ENCODE data around the gene CEP192. TPM values are rescaled to one million over a fixed set of nuclear protein-coding genes. Genes with fewer than 3 reads are reported as not detected.
A peak's percentile ranks its signal among the peaks of the same experiment; 100 is the strongest.

The CEP192 gene
- polyA plus RNA-seq, 1 of the 3 experiments (the other 2 are of a cell fraction), result 9.4 TPM

- WGBS (ENCODE audit: low lambda C conversion rate), result 82% methylated on average over 2 of the region's 2 CpGs
- Histone ChIP-seq H3K27ac (ENCODE audit: low read depth in 2 of 2, low read length in 1 of 2) (no peak overlapping the region), H4K20me1 (ENCODE audit: insufficient read depth) (peaks cover 13% of the 10 kb centered on the region; the same call in 1 of the 2 replicates), H3K4me2 (0 out of 2 replicates have a peak overlapping the region, but pooled peaks have one; percentile 74), H3K79me2 (ENCODE audit: insufficient read depth) (peaks cover 69% of the 10 kb centered on the region), H3K4me3 (ENCODE audit: low read depth in 2 of 2, low read length in 1 of 2) (no peak overlapping the region), H3K27me3 (ENCODE audit: insufficient read depth) (no peaks in the 10 kb centered on the region), H3K36me3 (replicated peaks in 1 of 2; ENCODE audit: control insufficient read depth in 1 of 2, insufficient read depth in 2 of 2, low read length in 1 of 2) (no peaks in the 10 kb centered on the region), H2AFZ (ENCODE audit: low read depth) (no peak overlapping the region), H3F3A (replicated peaks; ENCODE audit: insufficient read depth) (peaks cover 8% of the 10 kb centered on the region), H3K4me1 (ENCODE audit: control insufficient read depth in 1 of 2, insufficient read depth in 2 of 2, low read depth in 1 of 2, low read length in 1 of 2) (peaks cover 4 to 26% of the 10 kb centered on the region in 2 experiments; a peak in 3 of 4 replicates), H3K9me2 (no peaks in the 10 kb centered on the region), H3K9me3 (no peaks in the 10 kb centered on the region), H3K9ac (no peak overlapping the region)
- CTCF ChIA-PET, result no interaction called here
- TF ChIP-seq EZH2phosphoT487 (IDR thresholded peaks at IDR 0.05; ENCODE audit: borderline replicate concordance, low read depth) (no peak), MAX (IDR thresholded peaks at IDR 0.05; ENCODE audit: low read depth) (no peak), TEAD4 (IDR thresholded peaks at IDR 0.05; ENCODE audit: borderline replicate concordance, insufficient read depth) (no peak), CTCF (IDR thresholded peaks at IDR 0.05) (no peak), MXI1 (IDR thresholded peaks at IDR 0.05; ENCODE audit: low read depth, low read length) (no peak), RXRA (IDR thresholded peaks at IDR 0.05; ENCODE audit: borderline replicate concordance, low read depth) (no peak), NFIC (IDR thresholded peaks at IDR 0.05; ENCODE audit: borderline replicate concordance) (no peak), SMC3 (IDR thresholded peaks at IDR 0.05; ENCODE audit: low read depth, low read length) (no peak), GABPA (IDR thresholded peaks at IDR 0.05; ENCODE audit: low read depth) (no peak)
- DNase-seq, result no peak
- POLR2A ChIA-PET, result no interaction called here
These were observed 2.3 kb downstream of the CEP192 start for GRCh38 chr18:12993439-12993838.

GRCh38 chr18:12995424-12995823, 4.3 kb downstream of the CEP192 start:
- peaks cover 8% of the 10 kb centered on the region for H3F3A ChIP-seq (replicated peaks; ENCODE audit: insufficient read depth)
- CTCF ChIA-PET, result interaction anchor here (0.6 to 1.5 kb wide), 2 partner anchors 9 to 269 kb away, joined by 3 to 4 read pairs; no protein-coding TSS in a partner anchor
- peaks cover 88% of the 10 kb centered on the region for H3K79me2 ChIP-seq (ENCODE audit: insufficient read depth)
- no peak overlapping the region for H3K4me3 ChIP-seq (ENCODE audit: low read depth in 2 of 2, low read length in 1 of 2)
- H3K9me3 ChIP-seq, result no peaks in the 10 kb centered on the region
- H3K9me2 ChIP-seq, result no peaks in the 10 kb centered on the region
- H4K20me1 ChIP-seq (ENCODE audit: insufficient read depth), result peaks cover 15% of the 10 kb centered on the region; the same call in 1 of the 2 replicates
- H2AFZ ChIP-seq (ENCODE audit: low read depth), result no peak overlapping the region
- H3K4me1 ChIP-seq (ENCODE audit: control insufficient read depth in 1 of 2, insufficient read depth in 2 of 2, low read depth in 1 of 2, low read length in 1 of 2), result peaks cover 4 to 21% of the 10 kb centered on the region in 2 experiments; a peak in 3 of 4 replicates
- POLR2A ChIA-PET, result no interaction called here
- no peak overlapping the region for H3K9ac ChIP-seq
- H3K27ac ChIP-seq (ENCODE audit: low read depth in 2 of 2, low read length in 1 of 2), result no peak overlapping the region
- H3K4me2 ChIP-seq, result no peak overlapping the region
- no peak for DNase-seq
- H3K36me3 ChIP-seq (replicated peaks in 1 of 2; ENCODE audit: control insufficient read depth in 1 of 2, insufficient read depth in 2 of 2, low read length in 1 of 2), result peaks cover 0 to 2% of the 10 kb centered on the region in 2 experiments
- WGBS (ENCODE audit: low lambda C conversion rate), result 75% methylated on average over 2 of the region's 2 CpGs
- no peaks in the 10 kb centered on the region for H3K27me3 ChIP-seq (ENCODE audit: insufficient read depth)
- TF ChIP-seq REST (IDR thresholded peaks at IDR 0.05; ENCODE audit: low read depth, low read length), result no peak
- TF ChIP-seq ZBTB33 (IDR thresholded peaks at IDR 0.05; ENCODE audit: borderline replicate concordance, low read depth), result no peak
- TF ChIP-seq SIN3A (IDR thresholded peaks at IDR 0.05; ENCODE audit: borderline replicate concordance, low read depth, low read length), result no peak
- TF ChIP-seq YY1 (IDR thresholded peaks at IDR 0.05; ENCODE audit: low read depth), result no peak
- TF ChIP-seq MEF2A (IDR thresholded peaks at IDR 0.05; ENCODE audit: borderline replicate concordance, low read depth), result no peak
- TF ChIP-seq TAF1 (IDR thresholded peaks at IDR 0.05; ENCODE audit: borderline replicate concordance, low read depth, low read length), result no peak
- no peak for TF ChIP-seq FOXM1 (IDR thresholded peaks at IDR 0.05; ENCODE audit: low read depth)
- no peak for TF ChIP-seq TEAD4 (IDR thresholded peaks at IDR 0.05; ENCODE audit: borderline replicate concordance, insufficient read depth)
- TF ChIP-seq GABPA (IDR thresholded peaks at IDR 0.05; ENCODE audit: low read depth), result no peak
- TF ChIP-seq RFX5 (IDR thresholded peaks at IDR 0.05; ENCODE audit: low read length), result no peak
- TF ChIP-seq EZH2phosphoT487 (IDR thresholded peaks at IDR 0.05; ENCODE audit: borderline replicate concordance, low read depth), result no peak
- TF ChIP-seq FOXJ3 (CRISPR knock-in tag; IDR thresholded peaks at IDR 0.05), result no peak
- TF ChIP-seq MAX (IDR thresholded peaks at IDR 0.05; ENCODE audit: low read depth), result no peak
- no peak for TF ChIP-seq RCOR1 (IDR thresholded peaks at IDR 0.05; ENCODE audit: low read length)

All from SK-N-SH (cell line).